Endothelial cell of umbilical vein (primary cell): Measurements from ENCODE around the gene XXYLT1. TPM values are rescaled to one million over a fixed set of nuclear protein-coding genes. Genes with fewer than 3 reads are reported as not detected.

ENCODE experiments used
- BruUV-seq: library from RNA; stranded (reverse); fragments of 400-500 nt; replicated peaks from 2 replicates; lab custom pipeline; 2021; lab: Mats Ljungman, UMichigan
- CTCF ChIA-PET: fragments of 300-600, 350-600 bp; sonication (Branson Sonifier 250); formaldehyde crosslinking; loops from one replicate; lab custom pipeline; 2021; ENCODE audit warnings: antibody characterized with exemption, inconsistent platforms; lab: Charles Lee
- POLR2A ChIA-PET: fragments of 300-600, 350-600 bp; sonication (Branson Sonifier 250); formaldehyde crosslinking; loops from one replicate; lab custom pipeline; 2021; ENCODE audit warnings: antibody characterized with exemption, inconsistent platforms; lab: Charles Lee
- DNase-seq: peaks from one replicate; pipeline ENCODE4 v3.0.0-alpha.2; 2011; ENCODE audit warnings: low read depth, low spot score
- FAIRE-seq: peaks from 2 replicates; lab custom pipeline; 2011; peaks lifted over from hg19 to GRCh38; lab: Jason Lieb, UNC
- H2AFZ ChIP-seq: 2 replicates; pipeline ENCODE4 v1.6.0; 2012; ENCODE audit warnings: low read depth, low read length, control low read depth, inconsistent platforms
- H3K27ac ChIP-seq: 2 replicates; pipeline ENCODE4 v1.5.1; 2011; ENCODE audit warnings: low read depth, mild to moderate bottlenecking, control low read depth, low read length, moderate library complexity; ENCODE audit not compliant: insufficient read depth
- H3K27me3 ChIP-seq, 2 experiments: 2 replicates each; pipeline versions ENCODE4 v1.6.0 to v1.6.1; 2011; ENCODE audit warnings: low read length in 2 of 2, mixed read lengths in 1 of 2; ENCODE audit not compliant: control insufficient read depth in 2 of 2, insufficient read depth in 2 of 2
- H3K36me3 ChIP-seq, 2 experiments: 2 replicates in 1 of 2; 3 replicates in 1 of 2; pipeline ENCODE4 v1.5.1; 2011; ENCODE audit warnings: low read length in 2 of 2, mild to moderate bottlenecking in 1 of 2, moderate library complexity in 1 of 2; ENCODE audit not compliant: control insufficient read depth in 2 of 2, insufficient read depth in 2 of 2; ENCODE audit errors: extremely low read depth in 1 of 2
- H3K4me1 ChIP-seq: 3 replicates; pipeline ENCODE4 v1.5.1; 2011; ENCODE audit warnings: mild to moderate bottlenecking, low read length; ENCODE audit not compliant: control insufficient read depth, insufficient read depth; ENCODE audit errors: extremely low read depth
- H3K4me2 ChIP-seq: 2 replicates; pipeline ENCODE4 v1.6.1; 2011; ENCODE audit warnings: low read length, control low read depth, mixed read lengths; ENCODE audit not compliant: insufficient read depth
- H3K4me3 ChIP-seq, 3 experiments: fragments of 200-600 bp in 1 of 3; sonication (generic), shearing (Covaris generic) in 1 of 3; replicated peaks in 1 of 3; 2 replicates each; pipeline ENCODE4 v1.5.1; 2011 to 2016; ENCODE audit warnings: control low read depth in 3 of 3, low read length in 3 of 3, mild to moderate bottlenecking in 2 of 3, inconsistent platforms in 1 of 3, low read depth in 1 of 3, moderate library complexity in 1 of 3; ENCODE audit not compliant: insufficient read depth in 1 of 3
- H3K79me2 ChIP-seq: 2 replicates; pipeline ENCODE4 v1.6.0; 2012; ENCODE audit warnings: low read length, inconsistent platforms; ENCODE audit not compliant: control insufficient read depth, insufficient read depth
- H3K9ac ChIP-seq: replicated peaks from 2 replicates; pipeline ENCODE3; 2011; ENCODE audit warnings: low read length, control low read depth; ENCODE audit not compliant: insufficient read depth; ENCODE audit errors: extremely low read depth
- H3K9me1 ChIP-seq: replicated peaks from 3 replicates; pipeline ENCODE4 v1.6.0; 2011; ENCODE audit warnings: mild to moderate bottlenecking, low read length; ENCODE audit not compliant: control insufficient read depth, insufficient read depth; ENCODE audit errors: extremely low read depth
- H3K9me3 ChIP-seq: replicated peaks from 2 replicates; pipeline ENCODE4 v1.5.1; 2012; ENCODE audit warnings: low read length, inconsistent platforms; ENCODE audit not compliant: control insufficient read depth, insufficient read depth
- H4K20me1 ChIP-seq: replicated peaks from 2 replicates; pipeline ENCODE3; 2011; ENCODE audit warnings: mild to moderate bottlenecking, low read length; ENCODE audit not compliant: control insufficient read depth, insufficient read depth; ENCODE audit errors: extremely low read depth
- CTCF ChIP-seq, 2 donors: IDR thresholded peaks; 1 replicate in 1 of 2; 2 replicates in 1 of 2; pipeline ENCODE4 v1.5.1; 2011; ENCODE audit warnings: low read length in 2 of 2, mild to moderate bottlenecking in 2 of 2, moderate library complexity in 2 of 2, control low read depth in 1 of 2, inconsistent platforms in 1 of 2, low read depth in 1 of 2; ENCODE audit not compliant: insufficient read depth in 1 of 2; ENCODE audit errors: extremely low read depth in 1 of 2
- EZH2 ChIP-seq: IDR thresholded peaks from 2 replicates; pipeline ENCODE4 v1.6.1; 2012; ENCODE audit warnings: borderline replicate concordance, low read depth, mild to moderate bottlenecking, moderate library complexity, low read length, inconsistent platforms; ENCODE audit not compliant: severe bottlenecking
- FOS ChIP-seq: IDR thresholded peaks from 2 replicates; pipeline ENCODE4 v1.6.1; 2011; ENCODE audit warnings: mild to moderate bottlenecking, low read length, moderate library complexity, borderline replicate concordance; ENCODE audit not compliant: insufficient read depth
- GATA2 ChIP-seq: IDR thresholded peaks from 2 replicates; pipeline ENCODE4 v1.7.0; 2011; ENCODE audit warnings: low read depth, mild to moderate bottlenecking, moderate library complexity, mixed read lengths, low read length; ENCODE audit not compliant: insufficient read length, insufficient read depth
- JUN ChIP-seq: IDR thresholded peaks from 2 replicates; pipeline ENCODE4 v1.6.1; 2011; ENCODE audit warnings: borderline replicate concordance, low read depth; ENCODE audit not compliant: insufficient read length, insufficient read depth
- MAX ChIP-seq: IDR thresholded peaks from 2 replicates; pipeline ENCODE4 v1.6.1; 2011; ENCODE audit not compliant: insufficient read depth, insufficient read length
- MYC ChIP-seq: IDR thresholded peaks from one replicate; pipeline ENCODE4 v1.6.1; 2011; ENCODE audit warnings: mild to moderate bottlenecking, low read depth, low read length
- POLR2A ChIP-seq: IDR thresholded peaks from 2 replicates; pipeline ENCODE4 v1.6.1; 2012; ENCODE audit warnings: low read depth, mild to moderate bottlenecking, control low read depth, low read length
- POLR2AphosphoS5 ChIP-seq: IDR thresholded peaks from 2 replicates; pipeline ENCODE4 v1.6.1; 2012; ENCODE audit warnings: low read depth, mild to moderate bottlenecking, control low read depth, low read length, moderate library complexity; ENCODE audit not compliant: insufficient read depth
- dilution Hi-C: fragments of 300-500 bp; cut with MboI; formaldehyde crosslinking; loops from one replicate; pipeline ENCODE4 v1.15.0; 2019; ENCODE audit warnings: low sequenced_read_pairs; ENCODE audit not compliant: extremely low pct_ligation_motif_present
- intact Hi-C: fragments of 100-400 bp; cut with micrococcal nuclease; formaldehyde crosslinking; loops from one replicate; pipeline ENCODE4 v1.10.0; 2022
- polyA plus RNA-seq, 4 experiments: library from polyadenylated mRNA; depleted of rRNA in 3 of 4; stranded (reverse) in 3 of 4; unstranded in 1 of 4; fragments of >200 nt; gene quantifications; 2 replicates each; pipeline versions ENCODE4 v1.2.1 to v1.2.3, GENCODE V29; 2011 to 2012; ENCODE audit warnings: missing spikeins in 1 of 4
- total RNA-seq: library from RNA; stranded (reverse); gene quantifications from 2 replicates; pipeline ENCODE4 v1.2.3, GENCODE V29; 2021

XXYLT1 gene
- total and polyA plus RNA-seq, 2 donors (not counting 3 experiments of a cell fraction or from before 2014, with no cell fraction given): 54.4 to 78.1 TPM

DNA sequence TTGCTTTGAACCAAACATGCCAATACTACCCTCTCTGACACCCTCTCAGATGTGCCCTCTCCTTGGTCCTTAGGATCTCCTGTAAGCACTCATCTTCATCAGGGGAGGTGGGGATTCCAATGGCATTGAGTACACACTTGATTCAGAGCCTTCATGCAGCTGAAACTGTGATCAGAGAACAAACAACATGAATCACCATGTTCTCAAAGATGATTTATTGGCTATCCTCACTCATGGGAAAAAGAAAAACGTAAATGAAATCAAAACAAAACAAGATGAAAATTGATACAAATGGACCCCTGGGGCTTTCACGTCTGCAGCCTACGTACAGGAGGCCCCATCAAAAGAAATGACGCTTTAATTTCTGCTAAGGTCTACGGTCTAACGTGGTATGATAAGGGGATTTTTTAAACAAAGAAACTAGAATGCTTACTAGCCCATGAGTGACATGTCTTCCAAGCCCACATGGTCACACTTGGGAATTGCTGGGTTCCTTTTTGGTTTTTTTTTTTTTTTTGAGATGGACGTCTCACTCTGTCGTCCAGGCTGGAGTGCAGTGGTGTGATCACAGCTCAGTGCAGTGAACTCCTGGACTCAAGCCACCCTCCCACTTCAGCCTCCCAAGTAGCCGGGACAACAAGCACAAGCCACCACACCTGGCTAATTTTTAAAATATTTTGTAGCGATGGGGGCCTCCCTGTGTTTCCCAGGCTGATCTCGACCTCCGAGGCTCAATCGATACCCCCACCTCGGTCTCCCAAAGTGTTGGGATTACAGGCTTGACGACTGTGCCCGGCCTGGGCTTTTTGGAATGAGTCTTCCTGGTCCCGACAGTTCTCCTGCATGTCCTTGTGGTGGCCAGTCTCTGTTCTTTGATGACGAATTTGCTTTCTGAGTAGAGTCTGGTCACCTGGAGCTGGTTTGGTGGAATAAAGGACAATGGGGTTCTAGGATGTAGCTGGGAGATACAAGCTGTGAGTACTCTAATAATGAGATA is 202.6 kb downstream of the XXYLT1 start:
- Histone ChIP-seq H3K27ac (no peak overlapping the region), H3K79me2 (no peaks in the 10 kb centered on the region), H2AFZ (no peak overlapping the region), H3K9ac (no peak overlapping the region), H3K4me3 (no peak overlapping the region), H3K9me1 (no peaks in the 10 kb centered on the region), H3K9me3 (no peaks in the 10 kb centered on the region), H3K36me3 (peaks cover 4 to 5% of the 10 kb centered on the region in 2 experiments), H3K4me2 (no peak overlapping the region), H4K20me1 (no peaks in the 10 kb centered on the region), H3K4me1 (no peaks in the 10 kb centered on the region), H3K27me3 (no peaks in the 10 kb centered on the region)
- dilution Hi-C loops (no loop called here), intact Hi-C loops (no loop called here)
- POLR2A ChIA-PET: no interaction called here
- TF ChIP-seq FOS (no peak), JUN (no peak), MAX (no peak), CTCF (IDR thresholded peaks at IDR 0.05; ENCODE audit: extremely low read depth in 1 of 2, insufficient read depth in 1 of 2, low read depth in 1 of 2, low read length in 2 of 2) (no peak), MYC (no peak), GATA2 (no peak), EZH2 (no peak), POLR2AphosphoS5 (no peak), POLR2A (no peak)
- FAIRE-seq (peak; percentile 62), DNase-seq (peak; percentile 59)
- CTCF ChIA-PET: interaction anchor here (1.0 to 1.1 kb wide), 2 partner anchors 10 to 137 kb away, joined by 3 read pairs; no protein-coding TSS in a partner anchor
- BruUV-seq: TSS peak; percentile 32
